NCI-H146 treated with DMSO at 0.1 percent for 48 hours (cell line): ENCODE results near the gene CFAP299.
"Not testable (repeated sequence)": the region's sequence is repeated elsewhere in the genome, so short reads cannot be mapped to it uniquely, and the experiment has no call there.

Experiments
- DNase-seq: peaks from one replicate; lab custom pipeline; 2025; ENCODE audit not compliant: unreplicated experiment; lab: John Stamatoyannopoulos, UW

Gene CFAP299

GRCh38 chr4:80335554-80336358 is at the start of gene CFAP299:
Gene CFAP299 (plus strand): TSS chr4:80335730.
- DNase-seq: peak; percentile 85

- DNase-seq: no peak
Measured at GRCh38 chr4:80286451-80286850, 49.1 kb upstream of the CFAP299 start.

GRCh38 chr4:80290665-80291064 is 44.9 kb upstream of the CFAP299 start:
- not testable (repeated sequence) for DNase-seq

GRCh38 chr4:80294206-80294605 is 41.3 kb upstream of the CFAP299 start:
- DNase-seq: no peak

- DNase-seq: no peak
Measured at GRCh38 chr4:80295336-80295735, 40.2 kb upstream of the CFAP299 start.

GRCh38 chr4:80295826-80296225 is 39.7 kb upstream of the CFAP299 start:
- no peak for DNase-seq

GRCh38 chr4:80301884-80302283 is 33.6 kb upstream of the CFAP299 start:
- no peak for DNase-seq

GRCh38 chr4:80302616-80303223 is 32.8 kb upstream of the CFAP299 start:
- no peak for DNase-seq

GRCh38 chr4:80305466-80305865 is 30.1 kb upstream of the CFAP299 start:
- DNase-seq: no peak

GRCh38 chr4:80306260-80306659 is 29.3 kb upstream of the CFAP299 start:
- no peak for DNase-seq

GRCh38 chr4:80307183-80307735 is 28.3 kb upstream of the CFAP299 start:
- DNase-seq: peak; percentile 49

GRCh38 chr4:80307774-80308465 is 27.6 kb upstream of the CFAP299 start:
- DNase-seq: peak; percentile 63

GRCh38 chr4:80308466-80308822 is 27.1 kb upstream of the CFAP299 start:
- DNase-seq: no peak

- no peak for DNase-seq
Measured at GRCh38 chr4:80309294-80310004, 26.1 kb upstream of the CFAP299 start.

- no peak for DNase-seq
Measured at GRCh38 chr4:80311130-80311529, 24.4 kb upstream of the CFAP299 start.

GRCh38 chr4:80312124-80312523 is 23.4 kb upstream of the CFAP299 start:
- no peak for DNase-seq

GRCh38 chr4:80313627-80314026 is 21.9 kb upstream of the CFAP299 start:
- DNase-seq: no peak

GRCh38 chr4:80315848-80316247 is 19.7 kb upstream of the CFAP299 start:
- DNase-seq: not testable (repeated sequence)

- DNase-seq: no peak
Measured at GRCh38 chr4:80321341-80321740, 14.2 kb upstream of the CFAP299 start.

- DNase-seq: no peak
Measured at GRCh38 chr4:80321776-80322175, 13.8 kb upstream of the CFAP299 start.

GRCh38 chr4:80322716-80323115 is 12.8 kb upstream of the CFAP299 start:
- peak; percentile 16 for DNase-seq
